Measurements from ENCODE around the gene VTCN1.

DNA sequence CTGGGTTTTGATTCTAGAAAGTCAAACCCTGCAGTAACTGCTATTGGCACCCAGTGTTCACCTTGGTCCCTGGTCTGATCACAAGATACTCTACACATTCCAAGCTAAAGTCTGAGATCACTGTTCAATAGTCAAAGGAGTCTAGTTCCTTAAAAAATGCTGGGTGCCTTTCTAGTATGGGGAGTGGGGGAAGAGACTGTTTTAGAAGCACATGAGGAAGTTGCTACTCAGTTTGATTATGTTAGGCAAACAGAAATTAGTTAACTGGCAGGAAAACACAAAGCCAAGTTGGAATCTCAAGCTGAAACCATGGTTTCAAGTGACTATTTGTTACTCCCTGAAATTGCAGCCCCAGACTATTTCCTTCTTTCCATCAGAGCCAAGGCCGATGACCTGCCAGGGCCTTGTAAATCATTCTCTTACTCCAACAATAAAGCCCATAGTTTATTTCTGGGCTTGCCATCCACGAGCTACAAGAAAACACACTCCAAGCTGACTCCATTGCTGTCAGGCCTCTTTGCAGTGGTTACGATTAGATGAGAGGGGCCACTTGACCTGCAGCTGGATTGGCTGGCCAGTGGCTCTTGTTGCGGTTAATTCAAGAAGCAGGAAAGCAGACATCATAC is 21.1 kb upstream of the VTCN1 start:
- TF ChIP-seq, protein P1, sequence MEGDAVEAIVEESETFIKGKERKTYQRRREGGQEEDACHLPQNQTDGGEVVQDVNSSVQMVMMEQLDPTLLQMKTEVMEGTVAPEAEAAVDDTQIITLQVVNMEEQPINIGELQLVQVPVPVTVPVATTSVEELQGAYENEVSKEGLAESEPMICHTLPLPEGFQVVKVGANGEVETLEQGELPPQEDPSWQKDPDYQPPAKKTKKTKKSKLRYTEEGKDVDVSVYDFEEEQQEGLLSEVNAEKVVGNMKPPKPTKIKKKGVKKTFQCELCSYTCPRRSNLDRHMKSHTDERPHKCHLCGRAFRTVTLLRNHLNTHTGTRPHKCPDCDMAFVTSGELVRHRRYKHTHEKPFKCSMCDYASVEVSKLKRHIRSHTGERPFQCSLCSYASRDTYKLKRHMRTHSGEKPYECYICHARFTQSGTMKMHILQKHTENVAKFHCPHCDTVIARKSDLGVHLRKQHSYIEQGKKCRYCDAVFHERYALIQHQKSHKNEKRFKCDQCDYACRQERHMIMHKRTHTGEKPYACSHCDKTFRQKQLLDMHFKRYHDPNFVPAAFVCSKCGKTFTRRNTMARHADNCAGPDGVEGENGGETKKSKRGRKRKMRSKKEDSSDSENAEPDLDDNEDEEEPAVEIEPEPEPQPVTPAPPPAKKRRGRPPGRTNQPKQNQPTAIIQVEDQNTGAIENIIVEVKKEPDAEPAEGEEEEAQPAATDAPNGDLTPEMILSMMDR (IDR thresholded peaks at IDR 0.05), result no peak
- no peak for TF ChIP-seq POLR2A (IDR thresholded peaks at IDR 0.05)
